ENCODE results near the gene CUBN.

DNA sequence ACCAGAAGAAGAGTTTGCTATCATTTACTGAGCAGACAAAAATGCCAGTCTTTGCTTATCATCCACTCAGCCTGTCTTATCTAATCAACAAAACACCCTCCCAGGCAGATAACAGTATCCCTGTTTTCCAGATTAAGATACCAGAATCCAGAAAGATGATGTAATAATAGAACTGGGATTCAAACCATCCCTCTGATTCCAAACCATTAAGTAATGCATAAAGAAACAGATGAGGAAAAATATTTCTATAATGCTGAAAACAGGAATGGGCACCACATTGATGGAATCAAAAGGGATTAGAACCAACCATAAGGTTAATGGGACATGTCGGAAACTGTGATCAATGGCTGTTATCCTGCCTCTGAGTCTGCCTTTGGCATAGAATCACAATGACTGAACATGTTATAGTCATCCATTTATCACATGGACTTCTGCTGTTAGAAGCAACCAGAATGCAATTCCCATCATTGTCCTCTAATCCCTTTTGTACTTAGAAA is 220.3 kb downstream of the CUBN start:
- TF ChIP-seq EZH2 (IDR thresholded peaks at IDR 0.05; ENCODE audit: borderline replicate concordance, low read length) (no peak), CTCF (conservative IDR thresholded peaks at IDR 0.05 in 1 of 2, IDR thresholded peaks at IDR 0.05 in 1 of 2; ENCODE audit: extremely low read depth in 1 of 2, insufficient read depth in 1 of 2, low read depth in 1 of 2, low read length in 2 of 2) (no peak)

Data from mammary epithelial cell (primary cell).